Measurements from ENCODE around the gene CDK14. TPM values are rescaled to one million over a fixed set of nuclear protein-coding genes. Genes with fewer than 3 reads are reported as not detected.

CDK14 gene
- total and polyA plus RNA-seq, 2 donors (not counting 3 experiments of a cell fraction or from before 2014, with no cell fraction given): 5.5 to 34.2 TPM

- FAIRE-seq: no peak
- ChIA-PET POLR2A (no interaction called here), CTCF (interaction anchor here (0.7 to 7.0 kb wide), 5 partner anchors 16 to 412 kb away, joined by 3 to 72 read pairs (median 3); partner anchors contain the start of gene CDK14)
- Histone ChIP-seq H3K9ac (replicated peaks; ENCODE audit: extremely low read depth, insufficient read depth, low read length) (no peak overlapping the region), H3K4me1 (ENCODE audit: control insufficient read depth, extremely low read depth, insufficient read depth, low read length) (peaks cover 50% of the 10 kb centered on the region), H2AFZ (ENCODE audit: low read depth, low read length) (no peak overlapping the region), H3K4me2 (ENCODE audit: insufficient read depth, low read length) (no peak overlapping the region), H3K27ac (ENCODE audit: insufficient read depth, low read depth, low read length) (no peak overlapping the region), H3K9me3 (replicated peaks; ENCODE audit: control insufficient read depth, insufficient read depth, low read length) (no peaks in the 10 kb centered on the region), H3K9me1 (replicated peaks; ENCODE audit: control insufficient read depth, extremely low read depth, insufficient read depth, low read length) (no peaks in the 10 kb centered on the region), H3K4me3 (replicated peaks in 1 of 3; ENCODE audit: insufficient read depth in 1 of 3, low read depth in 1 of 3, low read length in 3 of 3) (no peak overlapping the region), H4K20me1 (replicated peaks; ENCODE audit: control insufficient read depth, extremely low read depth, insufficient read depth, low read length) (peaks cover 2% of the 10 kb centered on the region), H3K27me3 (ENCODE audit: control insufficient read depth in 2 of 2, insufficient read depth in 2 of 2, low read length in 2 of 2) (no peaks in the 10 kb centered on the region), H3K79me2 (ENCODE audit: control insufficient read depth, insufficient read depth, low read length) (peaks cover 21% of the 10 kb centered on the region), H3K36me3 (ENCODE audit: control insufficient read depth in 2 of 2, extremely low read depth in 1 of 2, insufficient read depth in 2 of 2, low read length in 2 of 2) (no peaks in the 10 kb centered on the region)
- intact Hi-C loops (cut with micrococcal nuclease) (loop anchor here (10.0 kb wide), 1 partner anchor 468 kb away; the partner anchor contains the start of gene STEAP1), dilution Hi-C loops (cut with MboI; ENCODE audit: extremely low pct_ligation_motif_present, low sequenced_read_pairs) (no loop called here)
- TF ChIP-seq EZH2 (IDR thresholded peaks at IDR 0.05; ENCODE audit: borderline replicate concordance, low read depth, low read length, severe bottlenecking): no peak
- TF ChIP-seq JUN (IDR thresholded peaks at IDR 0.05; ENCODE audit: borderline replicate concordance, insufficient read depth, insufficient read length, low read depth): no peak
- TF ChIP-seq POLR2A (IDR thresholded peaks at IDR 0.05; ENCODE audit: low read depth, low read length): no peak
- TF ChIP-seq POLR2AphosphoS5 (IDR thresholded peaks at IDR 0.05; ENCODE audit: insufficient read depth, low read depth, low read length): no peak
- TF ChIP-seq GATA2 (IDR thresholded peaks at IDR 0.05; ENCODE audit: insufficient read depth, insufficient read length, low read depth, low read length): no peak
- no peak for TF ChIP-seq CTCF (IDR thresholded peaks at IDR 0.05; ENCODE audit: extremely low read depth in 1 of 2, insufficient read depth in 1 of 2, low read depth in 1 of 2, low read length in 2 of 2)
- TF ChIP-seq MAX (IDR thresholded peaks at IDR 0.05; ENCODE audit: insufficient read depth, insufficient read length): no peak
- no peak for TF ChIP-seq MYC (IDR thresholded peaks at IDR 0.05; ENCODE audit: low read depth, low read length)
- no peak for TF ChIP-seq FOS (IDR thresholded peaks at IDR 0.05; ENCODE audit: borderline replicate concordance, insufficient read depth, low read length)
- no peak for DNase-seq (ENCODE audit: low read depth, low spot score)
- BruUV-seq (replicated peaks): no TSS peak
Observed at GRCh38 chr7:90622670-90623069, 26.5 kb downstream of the CDK14 start.
